PFSK-1 (cell line): ENCODE results near the gene BCKDK.

Experiments
- FOXP2 ChIP-seq: optimal IDR thresholded peaks from 2 replicates; pipeline ENCODE3; 2011; ENCODE audit warnings: borderline replicate concordance, control low read depth, inconsistent platforms; ENCODE audit not compliant: insufficient read depth; ENCODE audit errors: extremely low read length, extremely low read depth
- POLR2AphosphoS5 ChIP-seq: IDR thresholded peaks from 2 replicates; pipeline ENCODE4 v1.6.1; 2012; ENCODE audit warnings: low read depth, mild to moderate bottlenecking, control low read depth, low read length, moderate library complexity
- SIN3A ChIP-seq: IDR thresholded peaks from 2 replicates; pipeline ENCODE4 v1.6.1; 2012; ENCODE audit warnings: mild to moderate bottlenecking, low read length, moderate library complexity, borderline replicate concordance; ENCODE audit not compliant: insufficient read depth
- TAF1 ChIP-seq: IDR thresholded peaks from 2 replicates; pipeline ENCODE4 v1.6.1; 2012; ENCODE audit warnings: low read length, control low read depth, borderline replicate concordance; ENCODE audit not compliant: insufficient read depth
- TF ChIP-seq, protein P1 (sequence below), 2 experiments: IDR thresholded peaks; 2 replicates each; pipeline versions ENCODE4 v1.6.1 to v1.8.0; 2011 to 2012; ENCODE audit warnings: low read depth in 2 of 2, low read length in 2 of 2, control low read depth in 1 of 2, inconsistent platforms in 1 of 2, mild to moderate bottlenecking in 1 of 2, moderate library complexity in 1 of 2; ENCODE audit not compliant: insufficient read depth in 1 of 2

BCKDK gene

GRCh38 chr16:31130336-31130891 lies 22.2 kb downstream of the BCKDK start:
- TF ChIP-seq FOXP2 = no peak
- TF ChIP-seq, protein P1, sequence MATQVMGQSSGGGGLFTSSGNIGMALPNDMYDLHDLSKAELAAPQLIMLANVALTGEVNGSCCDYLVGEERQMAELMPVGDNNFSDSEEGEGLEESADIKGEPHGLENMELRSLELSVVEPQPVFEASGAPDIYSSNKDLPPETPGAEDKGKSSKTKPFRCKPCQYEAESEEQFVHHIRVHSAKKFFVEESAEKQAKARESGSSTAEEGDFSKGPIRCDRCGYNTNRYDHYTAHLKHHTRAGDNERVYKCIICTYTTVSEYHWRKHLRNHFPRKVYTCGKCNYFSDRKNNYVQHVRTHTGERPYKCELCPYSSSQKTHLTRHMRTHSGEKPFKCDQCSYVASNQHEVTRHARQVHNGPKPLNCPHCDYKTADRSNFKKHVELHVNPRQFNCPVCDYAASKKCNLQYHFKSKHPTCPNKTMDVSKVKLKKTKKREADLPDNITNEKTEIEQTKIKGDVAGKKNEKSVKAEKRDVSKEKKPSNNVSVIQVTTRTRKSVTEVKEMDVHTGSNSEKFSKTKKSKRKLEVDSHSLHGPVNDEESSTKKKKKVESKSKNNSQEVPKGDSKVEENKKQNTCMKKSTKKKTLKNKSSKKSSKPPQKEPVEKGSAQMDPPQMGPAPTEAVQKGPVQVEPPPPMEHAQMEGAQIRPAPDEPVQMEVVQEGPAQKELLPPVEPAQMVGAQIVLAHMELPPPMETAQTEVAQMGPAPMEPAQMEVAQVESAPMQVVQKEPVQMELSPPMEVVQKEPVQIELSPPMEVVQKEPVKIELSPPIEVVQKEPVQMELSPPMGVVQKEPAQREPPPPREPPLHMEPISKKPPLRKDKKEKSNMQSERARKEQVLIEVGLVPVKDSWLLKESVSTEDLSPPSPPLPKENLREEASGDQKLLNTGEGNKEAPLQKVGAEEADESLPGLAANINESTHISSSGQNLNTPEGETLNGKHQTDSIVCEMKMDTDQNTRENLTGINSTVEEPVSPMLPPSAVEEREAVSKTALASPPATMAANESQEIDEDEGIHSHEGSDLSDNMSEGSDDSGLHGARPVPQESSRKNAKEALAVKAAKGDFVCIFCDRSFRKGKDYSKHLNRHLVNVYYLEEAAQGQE (IDR thresholded peaks at IDR 0.05; ENCODE audit: insufficient read depth in 1 of 2, low read depth in 2 of 2, low read length in 2 of 2) = no peak
- TF ChIP-seq TAF1 = no peak
- TF ChIP-seq POLR2AphosphoS5 = no peak
- TF ChIP-seq SIN3A = no peak

DNA sequence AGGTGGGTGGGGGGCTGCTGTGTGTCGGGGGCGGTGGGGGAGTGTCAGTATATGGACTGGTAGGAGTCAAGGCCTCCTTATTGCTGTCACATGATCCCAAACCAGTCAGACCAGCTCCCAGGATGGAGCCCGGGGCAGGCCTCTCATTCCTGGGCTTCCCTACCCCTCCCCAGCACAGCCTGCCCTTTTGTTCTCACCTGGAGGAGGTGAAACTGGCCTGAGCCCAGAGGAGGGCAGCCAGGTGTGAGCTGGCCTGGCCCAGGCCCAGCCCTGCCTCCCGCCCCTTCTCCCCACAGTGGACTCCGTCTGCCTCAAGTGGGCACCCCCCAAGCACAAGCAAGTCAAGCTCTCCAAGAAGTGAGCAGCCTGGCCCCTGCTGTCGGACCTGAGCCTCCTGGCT lies 22.7 kb downstream of the BCKDK start:
- TF ChIP-seq POLR2AphosphoS5 (no peak), SIN3A (no peak), TAF1 (no peak), FOXP2 (no peak)
- TF ChIP-seq, protein P1 (IDR thresholded peaks at IDR 0.05; ENCODE audit: insufficient read depth in 1 of 2, low read depth in 2 of 2, low read length in 2 of 2) = no peak

GRCh38 chr16:31131416-31131815 lies 23.2 kb downstream of the BCKDK start:
- TF ChIP-seq SIN3A (no peak), POLR2AphosphoS5 (no peak), FOXP2 (no peak), TAF1 (no peak)
- TF ChIP-seq, protein P1 (IDR thresholded peaks at IDR 0.05; ENCODE audit: insufficient read depth in 1 of 2, low read depth in 2 of 2, low read length in 2 of 2) = no peak

DNA sequence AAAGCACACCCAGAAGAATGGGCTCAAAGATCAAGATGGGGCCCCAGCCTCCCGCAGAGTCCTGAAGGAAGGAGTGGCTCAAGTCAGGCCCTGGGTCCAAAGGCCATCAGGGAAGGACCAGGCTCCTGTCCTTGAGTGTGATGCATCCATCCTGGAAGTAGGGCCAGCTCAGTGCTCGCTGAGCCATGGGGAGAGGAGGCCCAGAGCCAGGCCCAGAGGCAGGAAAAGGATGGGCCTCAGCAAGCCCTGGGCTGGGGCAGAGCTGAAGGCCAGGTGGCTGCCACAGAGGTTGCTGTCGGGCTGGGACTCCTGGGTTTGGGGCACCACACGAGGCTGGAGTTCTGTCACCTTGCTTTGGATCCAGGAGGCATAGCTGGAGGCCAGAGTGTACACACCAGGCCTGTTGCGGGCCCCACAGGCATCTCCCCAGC lies 23.7 kb downstream of the BCKDK start:
- no peak for TF ChIP-seq SIN3A
- no peak for TF ChIP-seq TAF1

DNA sequence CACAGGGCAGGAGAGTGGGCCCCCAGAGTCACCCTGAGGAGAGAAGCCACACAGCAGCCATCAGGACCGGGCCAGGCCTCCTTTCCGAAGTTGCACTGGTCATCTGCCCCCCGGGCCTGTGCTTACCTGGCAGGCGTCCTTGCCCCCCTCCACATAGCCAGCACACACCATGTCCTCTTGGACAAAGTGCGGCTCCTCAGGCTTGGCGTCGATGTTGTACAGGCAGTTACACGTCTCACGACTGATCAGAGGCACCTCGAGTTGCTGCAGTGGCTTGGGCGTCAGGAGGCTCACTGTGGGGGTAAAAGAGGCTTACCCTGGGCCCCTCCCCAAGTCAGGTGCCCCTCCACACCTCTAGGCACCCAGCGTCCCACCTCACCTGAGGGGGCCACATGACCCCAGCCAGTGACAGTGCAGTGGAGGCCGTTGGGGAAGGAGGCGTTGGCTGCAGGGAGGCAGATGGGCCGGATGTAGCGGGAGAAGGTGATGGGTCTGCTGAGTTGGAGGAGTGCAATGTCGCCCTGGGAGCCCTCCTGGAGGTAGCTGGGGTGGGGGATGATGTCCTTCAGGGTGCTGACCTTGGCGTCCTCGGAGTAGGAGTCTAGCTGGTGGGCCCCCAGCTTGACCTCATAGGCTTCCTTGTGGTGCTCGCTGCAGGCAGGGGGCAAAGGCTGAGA lies 24.3 kb downstream of the BCKDK start:
- TF ChIP-seq TAF1 (no peak), FOXP2 (no peak), SIN3A (no peak), POLR2AphosphoS5 (no peak)
- TF ChIP-seq, protein P1 (IDR thresholded peaks at IDR 0.05; ENCODE audit: insufficient read depth in 1 of 2, low read depth in 2 of 2, low read length in 2 of 2) = no peak
